Activated T-cell treated with anti-CD3 and anti-CD28 coated beads for 48 hours (primary cell): ENCODE data around the gene SLAMF8.

ENCODE experiments used
- DNase-seq: peaks from one replicate; pipeline ENCODE4 v3.0.0-alpha.2; 2020; ENCODE audit warnings: low read depth

Gene SLAMF8

DNA sequence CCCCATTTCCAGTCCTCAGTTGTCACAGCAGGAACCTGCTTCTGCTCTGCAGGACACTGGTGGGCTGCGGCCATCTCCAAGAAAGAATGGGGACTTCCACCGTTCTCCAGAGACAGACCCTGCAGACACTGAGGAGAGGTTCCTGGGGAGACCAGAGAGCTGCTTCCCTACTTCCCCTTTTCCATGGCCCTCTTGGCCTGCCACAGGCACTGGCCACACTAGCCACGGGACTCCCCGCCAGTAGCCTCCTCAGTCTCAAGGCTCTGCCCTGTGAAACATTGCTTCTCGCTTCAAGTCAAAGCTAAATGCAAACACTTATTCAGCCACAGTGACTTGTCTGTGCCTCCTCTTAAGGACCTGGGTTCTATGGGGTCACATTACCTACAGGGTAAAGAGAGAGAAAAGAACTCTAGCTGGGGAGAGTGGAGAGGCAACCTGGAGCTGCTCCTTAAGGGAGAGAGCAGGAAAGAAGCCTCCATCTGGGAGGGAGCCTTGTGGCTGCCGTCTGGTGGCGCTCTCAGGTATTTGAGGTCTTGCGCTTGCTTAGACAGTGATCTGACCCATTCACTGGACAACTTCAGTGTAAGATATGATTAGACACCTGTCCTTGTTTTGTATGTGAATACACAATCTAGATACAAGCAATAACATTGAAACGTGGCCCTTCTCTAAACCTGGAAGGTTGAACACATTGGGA, 5.4 kb upstream of the SLAMF8 start:
- no peak for DNase-seq

DNA sequence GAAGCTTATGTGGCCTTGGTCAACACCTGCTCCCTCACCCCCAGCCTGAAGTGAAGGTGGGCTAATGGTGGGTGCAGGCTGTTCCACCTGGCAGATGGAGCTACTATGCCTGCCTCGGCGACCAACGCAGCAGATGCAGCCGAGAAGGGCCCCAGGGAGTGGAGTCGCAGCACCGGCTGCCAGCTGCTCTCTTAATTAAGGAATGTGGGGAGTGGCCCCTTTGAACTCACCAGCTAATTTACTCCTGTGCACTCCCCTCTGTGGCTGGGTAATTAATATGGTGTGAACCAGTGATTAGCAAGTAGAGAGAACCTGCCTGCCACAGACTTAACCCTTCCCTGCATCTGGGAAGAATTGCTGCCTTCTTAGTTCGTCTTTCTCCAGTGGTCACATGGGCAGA, 3.3 kb upstream of the SLAMF8 start:
- DNase-seq = no peak

DNA sequence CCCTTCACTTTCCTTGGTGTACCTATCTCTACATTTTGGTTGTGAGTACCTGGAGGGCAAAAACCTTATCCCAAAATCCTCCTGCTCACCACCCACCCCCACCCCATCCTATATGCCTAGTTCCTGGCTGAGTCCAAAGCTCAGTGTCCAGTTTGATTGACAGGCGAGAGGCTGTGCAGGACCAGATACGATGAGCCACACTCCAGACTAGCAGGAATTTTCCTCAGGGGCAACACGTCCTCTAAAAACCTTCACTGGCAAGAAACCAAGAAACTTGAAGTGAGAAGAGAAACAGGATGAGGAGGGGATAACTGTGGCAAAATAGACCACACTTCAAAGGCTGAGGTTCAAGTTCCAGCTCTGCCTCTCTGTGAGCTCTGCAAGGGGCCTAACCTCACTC, 1.1 kb upstream of the SLAMF8 start:
- DNase-seq = no peak

DNA sequence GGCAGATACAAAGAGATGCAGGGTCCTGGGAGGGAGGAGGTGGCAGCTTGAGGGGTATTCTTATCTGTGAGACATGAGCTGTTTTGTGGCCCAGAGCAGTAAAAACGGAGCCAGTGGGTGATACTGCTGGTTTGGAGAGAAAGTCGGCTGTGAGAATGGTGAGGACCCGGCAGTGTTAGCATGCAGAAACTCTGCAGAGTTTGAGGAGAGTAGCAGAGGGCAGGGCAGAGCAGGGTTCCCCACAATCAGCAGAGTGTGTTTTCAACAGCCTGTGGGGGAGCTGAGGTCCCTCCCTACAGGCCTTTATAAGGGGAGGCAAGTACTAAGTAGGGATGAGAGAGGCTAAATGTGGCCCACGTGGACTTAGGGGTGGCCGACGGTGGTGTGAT, 423 bp downstream of the SLAMF8 start:
- no peak for DNase-seq

DNA sequence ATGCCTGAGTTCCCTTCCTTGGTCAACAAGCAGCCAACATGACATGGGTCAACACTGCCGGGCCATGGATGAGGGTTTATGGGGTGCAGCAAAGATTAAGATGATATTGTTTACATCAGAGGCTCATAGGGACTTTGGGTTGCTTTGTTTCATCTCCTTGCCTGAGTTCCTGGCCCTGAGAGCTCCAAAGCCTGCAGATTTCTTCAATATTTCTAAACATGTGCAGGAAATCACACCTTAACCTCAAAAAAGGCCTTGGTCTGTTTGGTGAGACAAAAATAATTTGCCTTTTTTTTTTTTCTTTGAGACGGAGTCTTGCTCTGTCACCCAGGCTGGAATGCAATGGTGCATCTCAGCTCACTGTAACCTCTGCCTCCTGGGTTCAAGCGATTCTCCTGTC, 876 bp downstream of the SLAMF8 start:
- no peak for DNase-seq

DNA sequence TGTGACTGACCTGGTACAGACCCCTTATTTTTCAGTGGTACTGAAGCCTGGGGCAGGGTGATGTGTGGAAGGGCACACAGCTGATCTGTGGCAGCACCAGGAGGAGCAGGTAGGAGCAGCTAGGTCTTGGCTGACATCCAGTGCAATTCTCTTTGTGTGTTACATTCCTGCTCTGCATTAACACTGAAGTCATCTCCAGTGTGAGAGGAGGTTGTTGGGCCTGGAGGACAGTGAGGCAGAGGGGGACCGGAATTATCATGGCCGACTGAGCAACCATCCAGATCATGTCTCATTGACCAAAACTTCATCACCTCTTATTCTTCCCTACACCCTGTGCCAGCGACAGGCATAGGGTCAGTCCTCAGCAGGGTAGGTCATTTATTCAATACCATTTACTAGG, 1.5 kb downstream of the SLAMF8 start:
- DNase-seq = no peak

DNA sequence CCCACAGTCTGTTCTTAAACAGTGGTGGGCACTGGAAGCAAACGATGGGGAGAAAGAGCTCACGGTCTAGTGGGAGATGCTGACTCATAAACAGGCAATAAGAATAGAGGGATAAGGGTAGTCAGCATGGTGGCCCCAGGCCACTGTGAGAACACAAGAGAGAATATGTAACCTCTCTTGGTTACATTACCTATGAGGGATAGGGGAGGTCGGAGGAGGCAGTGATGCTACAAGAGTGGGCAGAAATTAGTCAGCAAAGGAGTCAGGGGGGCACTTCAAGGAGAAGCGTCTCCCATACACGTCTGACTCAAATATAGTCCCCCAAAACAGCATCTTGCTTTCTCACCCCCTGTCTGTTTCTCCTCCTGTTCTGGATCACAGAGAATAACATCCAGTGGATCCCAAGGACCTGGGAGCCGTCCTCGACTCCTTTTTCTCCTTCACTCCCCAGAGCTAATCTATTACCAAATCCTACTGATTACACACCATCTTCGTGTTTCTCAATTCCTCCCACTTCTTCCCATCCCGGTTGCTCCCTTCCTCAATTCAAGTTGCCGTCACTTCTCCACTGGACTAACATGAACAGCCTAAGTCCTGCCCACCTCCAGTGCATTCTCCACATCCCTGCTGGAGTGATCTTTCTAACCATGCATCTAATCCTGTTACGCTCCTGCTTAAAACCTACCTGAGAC, 2.1 kb downstream of the SLAMF8 start:
- DNase-seq = no peak

DNA sequence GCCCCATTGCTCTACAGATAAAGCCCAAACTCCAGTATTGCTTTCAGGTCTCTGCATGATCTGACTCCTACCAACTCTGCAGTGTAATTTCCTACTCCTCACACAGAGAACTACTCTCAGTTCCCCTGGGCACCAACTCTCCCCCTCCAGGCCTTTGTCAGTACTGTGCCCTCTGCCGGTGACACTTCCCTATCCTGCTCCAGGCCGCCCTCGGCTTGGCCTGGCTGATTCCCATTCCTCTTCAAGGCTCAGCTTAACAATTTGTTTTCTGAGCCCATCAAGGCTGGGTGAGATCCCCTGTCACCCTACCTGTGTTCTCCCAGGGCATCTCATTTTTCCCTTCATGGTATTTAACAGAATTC, 2.6 kb downstream of the SLAMF8 start:
- no peak for DNase-seq

DNA sequence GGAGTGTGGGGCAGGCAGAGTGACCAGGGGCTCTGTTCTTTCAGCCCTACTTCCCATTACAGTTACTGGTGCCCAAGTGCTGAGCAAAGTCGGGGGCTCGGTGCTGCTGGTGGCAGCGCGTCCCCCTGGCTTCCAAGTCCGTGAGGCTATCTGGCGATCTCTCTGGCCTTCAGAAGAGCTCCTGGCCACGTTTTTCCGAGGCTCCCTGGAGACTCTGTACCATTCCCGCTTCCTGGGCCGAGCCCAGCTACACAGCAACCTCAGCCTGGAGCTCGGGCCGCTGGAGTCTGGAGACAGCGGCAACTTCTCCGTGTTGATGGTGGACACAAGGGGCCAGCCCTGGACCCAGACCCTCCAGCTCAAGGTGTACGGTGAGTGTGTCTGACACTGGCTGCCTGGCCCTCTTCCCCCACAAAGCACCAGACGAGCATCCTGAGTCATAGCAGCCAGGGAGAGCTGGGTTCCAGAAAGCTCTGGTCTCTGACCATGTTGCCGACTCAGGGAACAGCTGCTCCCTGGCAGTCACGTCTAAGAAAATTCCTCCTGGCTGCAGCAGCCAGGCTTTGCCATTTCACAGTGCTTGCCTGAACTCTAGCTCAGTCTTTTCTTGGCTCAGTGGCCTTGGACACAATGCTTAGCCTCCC, 3.3 kb downstream of the SLAMF8 start:
- no peak for DNase-seq

DNA sequence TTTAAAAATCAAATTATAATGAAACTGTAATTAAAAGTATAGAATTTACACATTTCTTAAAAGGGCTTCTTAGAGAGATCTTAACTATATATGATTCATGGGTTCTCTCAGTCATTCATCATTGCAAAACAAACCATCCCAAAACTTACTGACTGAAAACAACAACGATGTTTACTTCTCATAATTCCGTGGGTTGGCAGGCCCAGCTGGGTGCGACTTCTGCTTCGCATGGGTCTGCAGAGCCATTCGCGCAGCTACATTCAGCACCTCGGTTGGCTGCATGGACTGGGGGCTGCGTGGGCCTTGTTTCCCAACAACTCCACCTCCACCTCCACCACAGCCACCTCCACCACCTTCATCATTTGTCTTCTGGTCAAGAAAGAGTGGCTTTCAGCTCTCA, 4.0 kb downstream of the SLAMF8 start:
- DNase-seq = no peak

DNA sequence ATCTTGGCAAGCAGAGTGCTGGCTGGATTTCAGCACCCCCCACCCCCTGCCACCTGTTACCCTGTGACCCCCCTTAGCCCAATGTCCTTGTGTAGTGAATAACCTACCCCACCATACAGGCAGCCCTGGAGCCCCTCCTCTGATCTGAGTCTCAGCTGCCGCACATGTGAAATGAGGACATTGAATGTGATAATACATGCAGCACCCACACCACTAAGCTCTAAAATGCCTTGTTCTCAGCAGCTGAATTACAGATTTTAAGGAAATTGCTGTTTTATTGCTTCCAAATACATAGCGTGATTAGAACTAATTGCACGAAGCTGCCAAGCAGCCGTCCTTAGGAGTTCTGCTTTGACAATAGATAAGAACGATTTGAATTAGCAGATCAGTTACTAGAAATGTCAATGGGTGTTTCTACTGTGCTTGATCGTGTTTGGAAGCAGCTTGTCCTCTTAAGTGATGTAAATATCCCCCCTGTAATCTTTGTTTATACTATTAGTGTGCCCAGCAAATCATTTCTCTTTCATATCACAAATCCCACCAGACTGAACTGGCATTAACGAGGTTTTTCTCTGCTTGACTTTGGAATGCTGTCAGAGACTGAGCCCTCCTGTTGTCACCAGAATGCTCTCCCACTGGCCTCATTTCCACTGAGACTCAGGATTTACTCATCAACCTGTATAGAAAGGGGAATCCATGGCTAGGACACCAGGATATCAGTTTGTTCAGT, 4.9 kb downstream of the SLAMF8 start:
- DNase-seq = no peak

DNA sequence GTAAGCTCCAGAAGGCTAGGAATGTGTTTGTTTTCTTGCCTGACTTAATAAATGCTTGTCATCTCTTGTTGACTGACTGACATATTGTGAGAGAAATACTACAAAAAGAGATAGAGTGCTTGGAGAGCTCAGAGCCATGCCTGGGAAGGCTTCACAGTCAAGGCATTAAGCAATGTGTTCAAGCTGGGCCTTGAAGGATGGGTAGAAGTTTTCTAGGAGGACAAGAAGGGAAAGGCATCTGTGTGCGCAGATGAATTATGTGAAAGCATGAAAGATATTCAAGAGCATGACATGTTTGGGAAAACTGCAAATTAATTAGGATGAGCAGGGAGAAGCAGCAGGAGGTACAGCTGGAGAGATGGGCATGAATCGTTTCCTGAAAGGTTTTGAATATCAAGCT, 5.6 kb downstream of the SLAMF8 start:
- no peak for DNase-seq

DNA sequence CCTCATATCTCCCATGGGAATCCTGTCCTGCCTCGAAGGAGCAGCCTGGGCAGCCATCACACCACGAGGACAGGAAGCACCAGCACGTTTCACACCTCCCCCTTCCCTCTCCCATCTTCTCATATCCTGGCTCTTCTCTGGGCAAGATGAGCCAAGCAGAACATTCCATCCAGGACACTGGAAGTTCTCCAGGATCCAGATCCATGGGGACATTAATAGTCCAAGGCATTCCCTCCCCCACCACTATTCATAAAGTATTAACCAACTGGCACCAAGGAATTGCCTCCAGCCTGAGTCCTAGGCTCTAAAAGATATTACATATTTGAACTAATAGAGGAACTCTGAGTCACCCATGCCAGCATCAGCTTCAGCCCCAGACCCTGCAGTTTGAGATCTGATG, 8.7 kb downstream of the SLAMF8 start:
- DNase-seq = no peak

DNA sequence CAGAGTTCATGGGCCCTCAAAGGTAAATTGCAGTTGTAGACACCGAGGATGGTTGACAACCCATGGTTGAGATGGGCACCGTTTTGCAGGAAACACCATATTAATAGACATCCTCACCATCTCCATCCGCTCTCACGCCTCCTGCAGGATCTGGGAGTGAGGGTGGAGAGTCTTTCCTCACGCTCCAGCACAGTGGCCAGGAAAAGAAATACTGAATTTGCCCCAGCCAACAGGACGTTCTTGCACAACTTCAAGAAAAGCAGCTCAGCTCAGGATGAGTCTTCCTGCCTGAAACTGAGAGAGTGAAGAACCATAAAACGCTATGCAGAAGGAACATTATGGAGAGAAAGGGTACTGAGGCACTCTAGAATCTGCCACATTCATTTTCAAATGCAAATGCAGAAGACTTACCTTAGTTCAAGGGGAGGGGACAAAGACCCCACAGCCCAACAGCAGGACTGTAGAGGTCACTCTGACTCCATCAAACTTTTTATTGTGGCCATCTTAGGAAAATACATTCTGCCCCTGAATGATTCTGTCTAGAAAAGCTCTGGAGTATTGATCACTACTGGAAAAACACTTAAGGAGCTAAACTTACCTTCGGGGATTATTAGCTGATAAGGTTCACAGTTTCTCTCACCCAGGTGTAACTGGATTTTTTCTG, 9.3 kb downstream of the SLAMF8 start:
- no peak for DNase-seq

DNA sequence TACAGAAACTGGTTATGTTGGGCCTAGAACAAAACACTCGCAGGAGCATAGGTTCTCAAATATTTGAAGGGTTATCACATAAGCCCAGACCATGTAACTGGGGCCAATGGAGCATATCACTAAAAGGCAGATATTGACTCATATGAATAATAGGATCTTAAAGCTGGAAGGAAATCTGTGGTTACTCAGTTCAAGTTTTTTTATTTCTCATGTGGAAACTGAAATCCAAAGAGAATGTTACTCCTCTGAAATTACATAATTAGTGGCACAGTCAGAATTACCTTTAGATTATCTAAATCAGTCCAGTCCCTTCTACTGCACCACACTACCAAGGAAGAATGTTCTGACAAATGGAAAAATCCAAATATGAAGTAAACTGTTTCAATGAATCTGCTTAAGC, 12.0 kb downstream of the SLAMF8 start:
- no peak for DNase-seq

DNA sequence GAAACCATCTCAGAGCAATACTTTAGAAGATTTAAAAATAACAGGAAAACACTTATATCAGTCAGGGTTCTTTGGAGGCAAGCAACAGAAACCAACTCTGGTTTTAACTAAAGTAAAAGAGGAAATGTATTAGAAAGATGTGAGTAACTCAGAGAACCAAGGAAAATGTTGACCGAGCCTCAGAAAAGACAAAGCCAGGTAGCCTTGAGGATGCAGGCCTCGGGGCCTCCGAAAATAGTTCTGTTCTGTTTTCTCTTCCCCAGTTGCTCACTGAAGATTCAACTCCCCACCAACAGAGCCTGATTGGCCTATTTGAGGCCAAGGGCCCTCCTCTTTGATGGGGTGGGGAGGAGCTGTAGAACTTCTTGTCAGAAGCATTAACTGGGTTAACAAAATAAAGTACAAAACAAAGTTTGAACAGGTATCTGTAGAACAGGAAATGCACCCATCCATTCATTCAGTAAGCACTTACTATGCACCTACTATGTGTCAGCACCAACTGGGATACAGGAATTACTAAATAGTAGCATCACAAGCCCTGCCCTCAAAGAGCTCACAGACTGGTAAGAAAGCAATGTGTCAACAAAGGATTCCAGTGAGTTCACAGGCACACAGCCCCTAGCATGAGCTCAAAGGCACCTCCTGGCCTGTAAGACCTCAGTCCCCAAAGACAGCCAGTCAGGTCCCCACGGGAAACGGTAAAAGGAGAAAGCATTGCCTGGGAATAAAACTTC, 12.6 kb downstream of the SLAMF8 start:
- no peak for DNase-seq

DNA sequence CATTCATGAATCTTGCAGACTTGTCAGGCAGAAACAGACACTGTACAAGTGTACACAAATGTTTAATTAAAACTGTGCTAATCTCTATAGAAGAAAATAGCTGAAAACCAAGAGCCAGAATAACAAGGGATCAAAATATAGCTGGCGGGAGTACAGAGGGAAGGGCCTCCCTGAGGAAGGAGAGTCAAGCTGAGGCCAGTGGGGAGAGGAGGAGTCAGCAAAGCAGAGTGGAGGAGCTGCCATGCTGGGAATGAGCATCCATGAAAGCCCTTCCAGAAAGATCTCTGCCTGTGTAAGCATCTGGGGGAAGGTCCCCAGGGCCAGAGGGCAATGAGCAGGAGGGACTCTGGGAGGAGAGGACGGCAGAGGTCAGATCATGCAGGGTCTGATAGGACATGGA, 15.1 kb downstream of the SLAMF8 start:
- DNase-seq = no peak

DNA sequence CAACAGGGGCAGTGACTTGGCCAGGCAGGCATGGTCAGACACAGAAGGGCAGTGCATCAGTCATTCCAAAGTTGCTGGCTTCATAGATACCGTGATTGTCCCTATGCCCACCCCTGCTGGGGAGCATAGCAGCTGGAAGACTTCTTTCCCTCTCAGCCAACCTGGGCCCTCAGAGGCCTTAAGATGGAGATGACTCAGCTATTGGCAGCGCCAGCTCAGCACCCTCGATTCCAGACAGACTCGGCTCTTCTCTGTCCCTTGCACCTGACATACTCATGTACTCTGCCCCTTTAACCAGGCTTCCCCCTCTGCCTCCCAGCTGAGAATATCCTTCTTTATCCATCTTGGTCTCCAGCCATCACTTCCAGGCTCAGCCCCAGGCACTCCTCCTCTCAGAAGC, 16.8 kb downstream of the SLAMF8 start:
- DNase-seq = no peak

DNA sequence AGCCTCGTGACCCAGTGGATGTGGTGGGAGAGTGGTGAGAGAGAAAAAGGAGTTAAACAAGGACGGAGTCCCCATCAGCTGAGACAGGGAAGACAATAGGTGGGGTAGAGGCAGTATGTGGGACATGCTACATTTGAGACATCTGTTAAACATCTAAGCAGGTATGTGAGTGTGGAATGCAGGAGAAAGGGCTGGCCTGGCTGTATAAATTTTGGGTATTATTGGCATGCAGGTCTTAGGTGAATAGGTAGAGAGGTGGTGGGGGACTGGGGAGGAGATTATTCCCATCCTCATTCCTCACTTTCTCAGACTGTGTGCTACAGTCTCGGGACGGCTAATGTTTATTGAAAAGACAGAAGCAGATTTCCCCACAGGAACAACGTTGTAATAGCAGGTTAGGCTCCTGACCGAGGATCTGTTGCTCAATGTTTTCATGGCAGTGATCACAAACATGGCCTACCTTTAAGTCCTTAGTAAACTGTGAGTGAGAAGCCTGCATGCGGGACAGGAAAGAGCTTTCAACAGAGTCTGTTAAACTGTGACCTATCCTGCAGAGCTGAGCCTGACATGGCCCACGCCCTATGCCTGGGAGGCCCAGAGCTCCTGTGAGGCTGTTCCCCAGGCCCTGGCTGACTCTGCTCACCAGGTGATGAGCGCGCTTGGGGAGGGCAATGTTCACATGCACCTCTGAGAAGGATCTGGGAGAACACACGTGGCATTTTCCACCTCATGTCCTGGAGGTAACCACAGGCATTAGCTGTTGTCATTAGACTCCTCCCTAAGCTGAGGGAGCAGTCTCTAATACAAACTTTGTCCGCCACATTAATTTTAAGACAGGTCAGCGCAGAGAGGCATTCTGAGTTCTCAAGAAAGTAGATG, 19.3 kb downstream of the SLAMF8 start:
- DNase-seq = no peak

DNA sequence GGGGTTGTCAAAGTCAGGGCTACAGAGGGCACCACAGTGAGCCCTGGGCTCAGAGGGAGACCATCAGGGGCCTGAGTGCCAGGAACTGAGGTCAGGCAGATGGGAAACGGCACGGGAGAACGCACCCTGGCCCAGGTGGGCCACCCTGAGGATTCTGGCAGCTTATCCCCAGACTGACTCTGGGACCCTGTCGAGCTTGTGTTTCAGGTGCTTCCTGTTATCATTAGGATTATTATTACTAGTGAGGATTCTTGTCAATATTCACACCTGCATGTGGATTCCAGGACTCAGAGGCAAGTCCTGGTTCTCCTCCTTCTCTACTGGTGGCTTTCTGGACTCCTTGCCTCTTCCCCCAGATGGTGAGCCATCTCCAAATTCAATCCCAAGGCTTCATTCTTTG, 20.6 kb downstream of the SLAMF8 start:
- no peak for DNase-seq

DNA sequence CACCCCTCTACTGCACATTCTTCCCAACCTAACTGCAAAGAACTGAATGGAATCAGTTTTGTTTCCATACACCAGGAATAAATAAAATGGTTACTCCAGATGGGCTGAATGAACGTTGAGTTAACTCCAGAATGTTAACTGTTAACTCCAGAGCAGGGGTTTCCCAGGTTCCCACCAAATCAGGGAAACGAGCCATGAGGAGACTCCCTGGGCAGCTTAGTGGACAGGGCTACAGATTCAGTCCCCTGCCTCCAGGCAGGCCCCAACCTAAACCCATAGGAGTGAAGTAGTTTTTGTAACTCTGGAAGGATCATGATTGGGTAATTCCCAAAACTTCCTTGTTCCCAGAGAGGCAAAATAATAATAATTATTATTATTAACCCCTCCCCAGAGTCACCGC, 21.7 kb downstream of the SLAMF8 start:
- no peak for DNase-seq
